ENCODE data around the gene RAB23.
"Not testable (repeated sequence)": the region's sequence is repeated elsewhere in the genome, so short reads cannot be mapped to it uniquely, and the experiment has no call there.

RAB23 gene

GRCh38 chr6:57243526-57243925 is 21.4 kb upstream of the RAB23 start:
- not testable (repeated sequence) for DNase-seq (ENCODE audit: low spot score)

- no peak for DNase-seq (ENCODE audit: low spot score)
Measured at GRCh38 chr6:57242505-57242904, 20.4 kb upstream of the RAB23 start.

- DNase-seq (ENCODE audit: low spot score): no peak
Measured at GRCh38 chr6:57226221-57226620, 4.1 kb upstream of the RAB23 start.

GRCh38 chr6:57224769-57225515 is 2.8 kb upstream of the RAB23 start:
- DNase-seq (ENCODE audit: low spot score): no peak

- DNase-seq (ENCODE audit: low spot score): no peak
Measured at GRCh38 chr6:57222743-57223077, 603 bp upstream of the RAB23 start.

- peak; percentile 76 for DNase-seq (ENCODE audit: low spot score)
Measured at GRCh38 chr6:57221191-57221935, 744 bp downstream of the RAB23 start.

- no peak for DNase-seq (ENCODE audit: low spot score)
Measured at GRCh38 chr6:57220083-57220703, 1.9 kb downstream of the RAB23 start.

- DNase-seq (ENCODE audit: low spot score): no peak
Measured at GRCh38 chr6:57217270-57217669, 4.8 kb downstream of the RAB23 start.

GRCh38 chr6:57216235-57217101 is 5.6 kb downstream of the RAB23 start:
- DNase-seq (ENCODE audit: low spot score): no peak

GRCh38 chr6:57215260-57215659 is 6.8 kb downstream of the RAB23 start:
- no peak for DNase-seq (ENCODE audit: low spot score)

- no peak for DNase-seq (ENCODE audit: low spot score)
Measured at GRCh38 chr6:57210060-57210459, 12.0 kb downstream of the RAB23 start.

- DNase-seq (ENCODE audit: low spot score): no peak
Measured at GRCh38 chr6:57209030-57209429, 13.1 kb downstream of the RAB23 start.

- no peak for DNase-seq (ENCODE audit: low spot score)
Measured at GRCh38 chr6:57207872-57208271, 14.2 kb downstream of the RAB23 start.

GRCh38 chr6:57207141-57207540 is 15.0 kb downstream of the RAB23 start:
- DNase-seq (ENCODE audit: low spot score): no peak

GRCh38 chr6:57205550-57206328 is 16.4 kb downstream of the RAB23 start:
- DNase-seq (ENCODE audit: low spot score): no peak

GRCh38 chr6:57201718-57202117 is 20.4 kb downstream of the RAB23 start:
- DNase-seq (ENCODE audit: low spot score): no peak

GRCh38 chr6:57198926-57199636 is 23.0 kb downstream of the RAB23 start:
- no peak for DNase-seq (ENCODE audit: low spot score)

- no peak for DNase-seq (ENCODE audit: low spot score)
Measured at GRCh38 chr6:57195457-57195856, 26.6 kb downstream of the RAB23 start.

- DNase-seq (ENCODE audit: low spot score): no peak
Measured at GRCh38 chr6:57193177-57193576, 28.9 kb downstream of the RAB23 start.

- no peak for DNase-seq (ENCODE audit: low spot score)
Measured at GRCh38 chr6:57190140-57190539, 32.0 kb downstream of the RAB23 start.

All from SK-N-DZ (cell line).